ENCODE data around the gene MAP3K8.

- TF ChIP-seq POLR2A (IDR thresholded peaks at IDR 0.05; ENCODE audit: low read depth, low read length): no peak
- TF ChIP-seq POLR2AphosphoS5 (IDR thresholded peaks at IDR 0.05; ENCODE audit: low read depth, low read length): no peak
- TF ChIP-seq PAX5 (IDR thresholded peaks at IDR 0.05; ENCODE audit: insufficient read depth, low read length, severe bottlenecking): no peak
- no peak for TF ChIP-seq POU2F2 (IDR thresholded peaks at IDR 0.05; ENCODE audit: low read depth, low read length)
Observed at GRCh38 chr10:30464675-30465074, 30.7 kb downstream of the MAP3K8 start.

Data from GM12891 (cell line).